Measurements from ENCODE around the gene ASB1. TPM values are rescaled to one million over a fixed set of nuclear protein-coding genes. Genes with fewer than 3 reads are reported as not detected.

The ASB1 gene, protein sequence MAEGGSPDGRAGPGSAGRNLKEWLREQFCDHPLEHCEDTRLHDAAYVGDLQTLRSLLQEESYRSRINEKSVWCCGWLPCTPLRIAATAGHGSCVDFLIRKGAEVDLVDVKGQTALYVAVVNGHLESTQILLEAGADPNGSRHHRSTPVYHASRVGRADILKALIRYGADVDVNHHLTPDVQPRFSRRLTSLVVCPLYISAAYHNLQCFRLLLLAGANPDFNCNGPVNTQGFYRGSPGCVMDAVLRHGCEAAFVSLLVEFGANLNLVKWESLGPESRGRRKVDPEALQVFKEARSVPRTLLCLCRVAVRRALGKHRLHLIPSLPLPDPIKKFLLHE
- 20.8 TPM for polyA plus RNA-seq
- long read RNA-seq, donor 1, full-length matches to known transcripts, result 1 of 6 reads
- long read RNA-seq, donor 1, partial matches to known transcripts, result 5 of 6 reads
- long read RNA-seq, donor 1, other reads (novel, unspliced or antisense), result 0 of 6 reads
- long read RNA-seq, donor 2, full-length matches to known transcripts, result 1 of 1 reads
- long read RNA-seq, donor 2, partial matches to known transcripts, result 0 of 1 reads
- long read RNA-seq, donor 2, other reads (novel, unspliced or antisense), result 0 of 1 reads
- long read RNA-seq, donor 3, result 0 reads
- long read RNA-seq, donor 4, full-length matches to known transcripts, result 1 of 1 reads
- long read RNA-seq, donor 4, partial matches to known transcripts, result 0 of 1 reads
- long read RNA-seq, donor 4, other reads (novel, unspliced or antisense), result 0 of 1 reads
- long read RNA-seq, donor 5, full-length matches to known transcripts, result 1 of 1 reads
- long read RNA-seq, donor 5, partial matches to known transcripts, result 0 of 1 reads
- long read RNA-seq, donor 5, other reads (novel, unspliced or antisense), result 0 of 1 reads
- long read RNA-seq, donor 6, full-length matches to known transcripts, result 3 of 3 reads
- long read RNA-seq, donor 6, partial matches to known transcripts, result 0 of 3 reads
- long read RNA-seq, donor 6, other reads (novel, unspliced or antisense), result 0 of 3 reads
- long read RNA-seq, donor 7, full-length matches to known transcripts, result 3 of 3 reads
- long read RNA-seq, donor 7, partial matches to known transcripts, result 0 of 3 reads
- long read RNA-seq, donor 7, other reads (novel, unspliced or antisense), result 0 of 3 reads
- long read RNA-seq, donor 8, full-length matches to known transcripts, result 6 of 6 reads
- long read RNA-seq, donor 8, partial matches to known transcripts, result 0 of 6 reads
- long read RNA-seq, donor 8, other reads (novel, unspliced or antisense), result 0 of 6 reads
- long read RNA-seq, donor 9, full-length matches to known transcripts, result 2 of 2 reads
- long read RNA-seq, donor 9, partial matches to known transcripts, result 0 of 2 reads
- long read RNA-seq, donor 9, other reads (novel, unspliced or antisense), result 0 of 2 reads
- long read RNA-seq, donor 10, partial matches to known transcripts, result 0 of 1 reads
- long read RNA-seq, donor 10, other reads (novel, unspliced or antisense), result 0 of 1 reads
- long read RNA-seq, donor 11, full-length matches to known transcripts, result 2 of 2 reads
- long read RNA-seq, donor 11, partial matches to known transcripts, result 0 of 2 reads
- long read RNA-seq, donor 11, other reads (novel, unspliced or antisense), result 0 of 2 reads

DNA sequence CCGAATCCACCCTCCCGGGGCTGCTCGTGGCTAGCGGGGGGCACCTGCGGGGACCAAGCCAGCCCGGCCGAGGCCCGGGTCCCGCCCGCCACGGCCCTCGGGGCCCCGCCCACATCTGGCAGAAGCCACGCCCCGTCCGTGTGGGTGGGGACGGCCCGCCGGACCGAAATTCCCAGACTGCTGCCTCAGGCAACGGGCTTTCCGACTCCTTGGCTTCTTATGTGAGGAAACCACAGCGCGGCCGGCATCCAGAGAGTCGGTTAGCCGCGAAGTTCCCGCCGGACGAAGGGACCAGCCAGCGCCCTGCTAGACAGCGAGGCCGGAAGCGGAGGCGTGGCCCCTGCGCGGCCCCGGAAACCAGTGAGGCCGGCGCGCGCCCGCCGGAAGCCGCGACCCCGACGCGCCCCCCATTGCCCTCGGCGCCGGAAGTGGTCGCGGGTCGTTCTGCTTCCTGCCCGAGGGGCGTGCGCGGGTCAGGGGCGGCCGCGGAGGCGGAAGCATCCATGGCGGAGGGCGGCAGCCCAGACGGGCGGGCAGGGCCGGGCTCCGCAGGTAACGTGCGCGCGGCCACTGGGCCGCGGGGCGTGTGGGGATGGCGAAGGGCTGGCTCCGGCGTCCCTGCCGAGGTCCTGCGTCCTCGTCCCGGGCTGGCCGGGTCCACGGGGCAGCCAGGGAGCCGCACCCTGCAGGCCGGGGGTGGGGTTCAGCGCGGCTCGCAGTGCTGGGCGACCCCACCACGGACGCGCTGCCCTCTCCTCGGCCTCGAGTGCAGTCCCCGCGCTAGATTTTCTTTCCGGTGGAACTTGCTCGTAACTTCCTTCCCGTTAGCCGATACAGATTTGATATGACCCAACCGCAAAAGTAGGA is at the start of gene ASB1:
Gene ASB1 (plus strand): TSS at position 360 of the 867 bp plus-strand sequence. CDS start 144 bp downstream, at position 504.
- Histone ChIP-seq H3K27ac (ENCODE audit: low read length) (peak within 1 kb of the TSS; percentile 93), H3K4me1 (ENCODE audit: control insufficient read depth, insufficient read depth, low read length) (peaks cover 5% of the 10 kb centered on the region), H3K36me3 (ENCODE audit: control insufficient read depth, insufficient read depth, low read length) (peaks cover 8% of the 10 kb centered on the region), H3K9me3 (ENCODE audit: control insufficient read depth, low read depth, low read length) (no peaks in the 10 kb centered on the region), H3K27me3 (ENCODE audit: control insufficient read depth, insufficient read depth, low read length) (no peaks in the 10 kb centered on the region), H3K4me3 (ENCODE audit: low read length) (peak within 1 kb of the TSS; percentile 88)
- DNase-seq, result peak; percentile 58 to 88
- no CpG with 5 or more reads among the region's 104 CpGs for WGBS (ENCODE audit: insufficient coverage, low lambda C conversion rate)

DNA sequence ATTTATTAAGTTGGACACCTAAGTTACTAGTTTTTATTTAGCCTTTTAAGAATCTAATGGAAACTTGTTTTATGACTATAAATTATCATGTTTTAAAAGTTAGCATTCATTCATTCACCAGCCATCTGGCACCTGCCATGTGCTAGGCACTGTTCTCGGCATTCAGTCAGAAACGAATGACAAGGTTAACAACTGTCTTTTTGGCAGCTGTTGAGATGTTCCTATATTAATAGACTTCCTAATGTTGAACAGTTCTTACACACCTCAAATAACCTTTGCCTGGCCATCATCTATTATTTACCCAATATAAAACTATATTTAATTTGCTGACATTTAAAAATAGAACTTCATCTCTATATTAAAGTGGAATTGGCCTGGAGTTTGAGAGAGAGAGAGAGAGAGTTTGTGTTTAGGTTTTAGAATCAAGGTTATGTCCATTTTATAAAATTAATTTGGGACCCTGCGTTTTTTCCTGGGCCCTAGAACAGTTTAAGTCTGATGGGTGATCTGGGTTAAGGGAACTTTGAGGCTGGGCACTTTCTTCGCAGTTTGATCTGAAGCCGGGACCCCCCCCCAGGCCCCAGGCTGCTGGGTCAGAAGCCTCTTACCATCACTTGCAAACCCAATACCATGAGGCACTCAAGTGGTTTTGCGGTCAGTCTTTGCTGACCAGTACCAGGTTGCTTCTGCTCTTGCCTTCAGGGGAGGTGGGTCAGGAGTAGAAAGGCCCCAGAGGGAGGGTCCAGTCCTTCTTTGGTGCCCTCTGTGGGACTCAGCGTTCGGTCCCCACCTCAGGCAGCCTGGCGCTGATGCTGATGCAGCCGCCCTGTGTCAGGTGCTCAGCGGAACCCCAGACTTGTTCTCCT is 48.3 kb upstream of the ASB1 start:
- no peaks in the 10 kb centered on the region for H3K27me3 ChIP-seq (ENCODE audit: control insufficient read depth, insufficient read depth, low read length)

GRCh38 chr2:238379096-238379810 is 47.5 kb upstream of the ASB1 start:
- Histone ChIP-seq H3K27me3 (ENCODE audit: control insufficient read depth, insufficient read depth, low read length) (no peaks in the 10 kb centered on the region), H3K27ac (ENCODE audit: low read length) (no peak overlapping the region), H3K36me3 (ENCODE audit: control insufficient read depth, insufficient read depth, low read length) (peaks cover 6% of the 10 kb centered on the region), H3K4me3 (ENCODE audit: low read length) (no peak overlapping the region), H3K4me1 (ENCODE audit: control insufficient read depth, insufficient read depth, low read length) (no peaks in the 10 kb centered on the region), H3K9me3 (ENCODE audit: control insufficient read depth, low read depth, low read length) (no peaks in the 10 kb centered on the region)
- WGBS (ENCODE audit: insufficient coverage, low lambda C conversion rate), result no CpG with 5 or more reads among the region's 15 CpGs
- no peak for DNase-seq

More for the DNA sequence above, 48.3 kb upstream of the ASB1 start:
- Histone ChIP-seq H3K27ac (ENCODE audit: low read length) (no peak overlapping the region), H3K4me1 (ENCODE audit: control insufficient read depth, insufficient read depth, low read length) (no peaks in the 10 kb centered on the region), H3K9me3 (ENCODE audit: control insufficient read depth, low read depth, low read length) (no peaks in the 10 kb centered on the region), H3K4me3 (ENCODE audit: low read length) (no peak overlapping the region), H3K36me3 (ENCODE audit: control insufficient read depth, insufficient read depth, low read length) (peaks cover 6% of the 10 kb centered on the region)
- no CpG with 5 or more reads among the region's 11 CpGs for WGBS (ENCODE audit: insufficient coverage, low lambda C conversion rate)
- DNase-seq, result no peak

DNA sequence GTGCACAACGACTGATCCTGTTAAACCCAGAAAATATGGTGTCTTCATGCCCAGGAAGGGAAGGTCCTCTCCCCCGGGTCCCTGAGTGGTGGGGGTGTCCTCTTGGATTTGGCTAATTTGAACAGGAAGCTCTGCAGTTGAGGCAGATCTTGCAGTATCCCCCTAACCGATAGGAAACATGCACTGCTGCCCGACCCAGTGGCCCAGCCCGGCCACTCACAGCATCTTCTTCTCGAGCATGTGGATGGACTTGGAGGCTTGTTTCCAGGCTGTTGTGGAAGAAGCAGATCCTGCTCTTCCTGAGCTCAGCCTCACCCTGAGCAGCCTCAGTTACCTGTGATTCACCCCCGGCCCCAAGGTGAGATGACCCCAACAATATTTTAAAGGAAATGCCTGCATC is 46.4 kb upstream of the ASB1 start:
- Histone ChIP-seq H3K9me3 (ENCODE audit: control insufficient read depth, low read depth, low read length) (no peaks in the 10 kb centered on the region), H3K4me1 (ENCODE audit: control insufficient read depth, insufficient read depth, low read length) (no peaks in the 10 kb centered on the region), H3K4me3 (ENCODE audit: low read length) (no peak overlapping the region), H3K36me3 (ENCODE audit: control insufficient read depth, insufficient read depth, low read length) (peaks cover 6% of the 10 kb centered on the region), H3K27me3 (ENCODE audit: control insufficient read depth, insufficient read depth, low read length) (no peaks in the 10 kb centered on the region), H3K27ac (ENCODE audit: low read length) (no peak overlapping the region)
- WGBS (ENCODE audit: insufficient coverage, low lambda C conversion rate), result no CpG with 5 or more reads among the region's 7 CpGs
- no peak for DNase-seq

DNA sequence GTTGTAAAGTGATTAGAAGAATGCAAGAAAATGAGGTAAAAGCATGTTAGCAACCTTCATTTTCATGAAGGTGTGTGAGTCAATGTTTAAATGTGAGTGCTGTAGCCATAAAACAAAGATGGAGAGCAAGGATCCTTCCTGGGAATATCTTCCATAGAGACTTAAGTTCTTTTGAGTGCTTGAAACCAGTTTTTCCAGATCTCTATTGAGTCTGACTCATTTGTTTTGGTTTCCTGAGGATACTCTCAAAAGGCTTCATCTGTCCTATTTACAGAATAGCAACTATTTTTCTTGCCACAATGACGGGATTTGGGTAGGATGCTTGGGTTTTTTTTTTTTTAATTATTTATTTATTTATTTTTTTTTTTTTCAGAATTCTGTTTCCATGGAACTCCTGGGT is 45.9 kb upstream of the ASB1 start:
- 80% methylated on average over 1 of the region's 1 CpG for WGBS (ENCODE audit: insufficient coverage, low lambda C conversion rate)
- Histone ChIP-seq H3K27ac (ENCODE audit: low read length) (no peak overlapping the region), H3K4me3 (ENCODE audit: low read length) (no peak overlapping the region), H3K27me3 (ENCODE audit: control insufficient read depth, insufficient read depth, low read length) (no peaks in the 10 kb centered on the region), H3K9me3 (ENCODE audit: control insufficient read depth, low read depth, low read length) (no peaks in the 10 kb centered on the region), H3K4me1 (ENCODE audit: control insufficient read depth, insufficient read depth, low read length) (no peaks in the 10 kb centered on the region), H3K36me3 (ENCODE audit: control insufficient read depth, insufficient read depth, low read length) (peaks cover 6% of the 10 kb centered on the region)
- DNase-seq, result no peak

GRCh38 chr2:238381341-238382115 is 45.2 kb upstream of the ASB1 start:
- H3K36me3 ChIP-seq (ENCODE audit: control insufficient read depth, insufficient read depth, low read length), result peaks cover 6% of the 10 kb centered on the region
- no peaks in the 10 kb centered on the region for H3K9me3 ChIP-seq (ENCODE audit: control insufficient read depth, low read depth, low read length)
- no peaks in the 10 kb centered on the region for H3K27me3 ChIP-seq (ENCODE audit: control insufficient read depth, insufficient read depth, low read length)
- no peak overlapping the region for H3K27ac ChIP-seq (ENCODE audit: low read length)
- DNase-seq, result no peak
- no peaks in the 10 kb centered on the region for H3K4me1 ChIP-seq (ENCODE audit: control insufficient read depth, insufficient read depth, low read length)
- no peak overlapping the region for H3K4me3 ChIP-seq (ENCODE audit: low read length)
- 98% methylated on average over 9 of the region's 16 CpGs for WGBS (ENCODE audit: insufficient coverage, low lambda C conversion rate)

DNA sequence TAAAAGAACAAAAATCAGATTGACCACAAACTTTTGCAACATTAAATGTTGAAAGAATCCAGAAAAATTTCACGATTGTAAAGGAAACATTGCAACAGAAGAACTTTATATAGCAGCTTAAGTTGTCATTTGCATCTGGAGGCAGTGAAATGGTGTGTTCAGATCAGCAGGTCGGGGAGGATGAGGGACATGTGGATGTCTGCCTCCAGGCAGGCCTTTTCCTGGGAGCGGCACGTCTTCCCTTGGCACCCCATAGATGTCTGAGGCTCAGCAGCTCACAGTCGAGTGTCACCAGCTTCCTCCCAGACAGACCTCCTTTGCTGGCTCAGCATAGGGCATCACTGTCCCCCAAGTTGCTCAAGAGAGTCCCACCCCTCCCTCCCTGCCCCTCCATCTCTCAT is 44.3 kb upstream of the ASB1 start:
- no peak for DNase-seq
- Histone ChIP-seq H3K27ac (ENCODE audit: low read length) (no peak overlapping the region), H3K9me3 (ENCODE audit: control insufficient read depth, low read depth, low read length) (no peaks in the 10 kb centered on the region), H3K27me3 (ENCODE audit: control insufficient read depth, insufficient read depth, low read length) (no peaks in the 10 kb centered on the region), H3K36me3 (ENCODE audit: control insufficient read depth, insufficient read depth, low read length) (peaks cover 6% of the 10 kb centered on the region), H3K4me3 (ENCODE audit: low read length) (no peak overlapping the region), H3K4me1 (ENCODE audit: control insufficient read depth, insufficient read depth, low read length) (no peaks in the 10 kb centered on the region)
- no CpG with 5 or more reads among the region's 5 CpGs for WGBS (ENCODE audit: insufficient coverage, low lambda C conversion rate)

DNA sequence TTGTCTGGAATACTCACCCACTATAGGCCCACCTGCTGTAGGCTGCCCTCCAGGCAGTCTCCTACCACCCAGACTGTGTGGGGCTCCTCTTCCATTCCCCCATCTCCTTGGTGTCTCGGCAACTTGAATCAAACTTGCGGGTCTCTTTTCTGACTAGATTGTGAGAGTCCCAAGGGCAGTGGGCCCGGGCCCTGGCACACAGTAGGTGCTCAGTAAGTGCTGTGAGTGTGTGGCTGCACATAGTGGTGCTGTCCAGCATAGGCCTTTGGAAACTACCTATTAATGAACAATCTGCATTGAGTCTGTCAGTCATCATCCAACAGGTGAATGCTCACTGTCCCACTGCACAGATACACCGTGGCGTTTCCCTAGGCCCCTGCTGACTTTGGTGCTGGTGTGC is 43.6 kb upstream of the ASB1 start:
- Histone ChIP-seq H3K9me3 (ENCODE audit: control insufficient read depth, low read depth, low read length) (no peaks in the 10 kb centered on the region), H3K4me1 (ENCODE audit: control insufficient read depth, insufficient read depth, low read length) (no peaks in the 10 kb centered on the region), H3K27me3 (ENCODE audit: control insufficient read depth, insufficient read depth, low read length) (no peaks in the 10 kb centered on the region), H3K4me3 (ENCODE audit: low read length) (no peak overlapping the region), H3K27ac (ENCODE audit: low read length) (no peak overlapping the region), H3K36me3 (ENCODE audit: control insufficient read depth, insufficient read depth, low read length) (peaks cover 6% of the 10 kb centered on the region)
- WGBS (ENCODE audit: insufficient coverage, low lambda C conversion rate), result 80% methylated on average over 1 of the region's 5 CpGs
- DNase-seq, result no peak

All from large intestine (tissue), 12 donors.